H9 (cell line): ENCODE data around the gene PHTF2. TPM values are rescaled to one million over a fixed set of nuclear protein-coding genes. Genes with fewer than 3 reads are reported as not detected.

Experiments
- DNase-seq: peaks from one replicate; pipeline ENCODE4 v3.0.0-alpha.2; 2017
- H2AFZ ChIP-seq: one replicate; pipeline ENCODE4 v1.6.1; 2013; ENCODE audit warnings: mild to moderate bottlenecking, low read length, control low read depth, moderate library complexity
- H2AK5ac ChIP-seq: 2 replicates; pipeline ENCODE4 v1.6.1; 2013; ENCODE audit warnings: low read length, control low read depth, mixed read lengths; ENCODE audit not compliant: insufficient read length
- H2BK120ac ChIP-seq: one replicate; pipeline ENCODE4 v1.6.1; 2013; ENCODE audit warnings: low read depth, mild to moderate bottlenecking, low read length, control low read depth, inconsistent platforms; ENCODE audit not compliant: poor library complexity, severe bottlenecking
- H2BK12ac ChIP-seq: 2 replicates; pipeline ENCODE4 v1.6.1; 2013; ENCODE audit warnings: low read length, control low read depth, mixed read lengths, low read depth; ENCODE audit not compliant: insufficient read length
- H2BK15ac ChIP-seq: 2 replicates; pipeline ENCODE4 v1.6.1; 2013; ENCODE audit warnings: low read depth, low read length, control low read depth
- H2BK20ac ChIP-seq: one replicate; pipeline ENCODE4 v1.6.1; 2013; ENCODE audit warnings: low read depth, mild to moderate bottlenecking, low read length, control low read depth, inconsistent platforms; ENCODE audit not compliant: poor library complexity, severe bottlenecking
- H2BK5ac ChIP-seq: 2 replicates; pipeline ENCODE4 v1.6.1; 2013; ENCODE audit warnings: low read length, control low read depth, mixed read lengths; ENCODE audit not compliant: insufficient read length
- H3K14ac ChIP-seq: 2 replicates; pipeline ENCODE4 v1.6.1; 2013; ENCODE audit warnings: low read length, control low read depth; ENCODE audit not compliant: insufficient read depth
- H3K18ac ChIP-seq: 2 replicates; pipeline ENCODE4 v1.6.1; 2013; ENCODE audit warnings: low read depth, mild to moderate bottlenecking, mixed read lengths, low read length, control low read depth; ENCODE audit not compliant: insufficient read length
- H3K23ac ChIP-seq: 2 replicates; pipeline ENCODE4 v1.6.1; 2013; ENCODE audit warnings: low read length, control low read depth, mixed read lengths, low read depth; ENCODE audit not compliant: insufficient read length
- H3K23me2 ChIP-seq: 2 replicates; pipeline ENCODE4 v1.6.1; 2013; ENCODE audit warnings: low read depth, mild to moderate bottlenecking, mixed read lengths, low read length, control low read depth; ENCODE audit not compliant: insufficient read length, poor library complexity, severe bottlenecking
- H3K27ac ChIP-seq: 2 replicates; pipeline ENCODE4 v1.5.1; 2013; ENCODE audit warnings: low read length, control low read depth, mixed read lengths, low read depth; ENCODE audit not compliant: insufficient read length
- H3K27me3 ChIP-seq: 2 replicates; pipeline ENCODE4 v1.6.1; 2013; ENCODE audit warnings: low read length, control low read depth, inconsistent platforms; ENCODE audit not compliant: insufficient read depth
- H3K4ac ChIP-seq: 2 replicates; pipeline ENCODE4 v1.6.1; 2013; ENCODE audit warnings: low read depth, mild to moderate bottlenecking, control low read depth, inconsistent platforms, low read length, moderate library complexity
- H3K4me1 ChIP-seq: 2 replicates; pipeline ENCODE4 v1.6.1; 2013; ENCODE audit warnings: low read length, control low read depth, inconsistent platforms; ENCODE audit not compliant: insufficient read depth
- H3K4me2 ChIP-seq: 2 replicates; pipeline ENCODE4 v1.6.1; 2013; ENCODE audit warnings: low read length, control low read depth, mixed read lengths; ENCODE audit not compliant: insufficient read length, insufficient read depth
- H3K56ac ChIP-seq: 2 replicates; pipeline ENCODE4 v1.6.1; 2013; ENCODE audit warnings: low read depth, mild to moderate bottlenecking, mixed read lengths, low read length, control low read depth; ENCODE audit not compliant: insufficient read length
- H3K79me1 ChIP-seq: 2 replicates; pipeline ENCODE4 v1.6.1; 2013; ENCODE audit warnings: low read depth, mild to moderate bottlenecking, moderate library complexity, low read length, control low read depth, inconsistent platforms; ENCODE audit not compliant: insufficient read depth, poor library complexity, severe bottlenecking
- H3K79me2 ChIP-seq: 2 replicates; pipeline ENCODE4 v1.6.1; 2013; ENCODE audit warnings: low read length, control low read depth, inconsistent platforms; ENCODE audit not compliant: insufficient read depth
- H3K9ac ChIP-seq: 2 replicates; pipeline ENCODE4 v1.6.1; 2013; ENCODE audit warnings: low read length, control low read depth, mixed read lengths; ENCODE audit not compliant: insufficient read length; ENCODE audit errors: extremely low read depth
- H3K9me3 ChIP-seq: one replicate; pipeline ENCODE4 v1.6.1; 2013; ENCODE audit warnings: low read depth, low read length, inconsistent platforms; ENCODE audit not compliant: control insufficient read depth
- H3T11ph ChIP-seq: one replicate; pipeline ENCODE4 v1.6.1; 2013; ENCODE audit warnings: mild to moderate bottlenecking, low read length, control low read depth, inconsistent platforms
- H4K20me1 ChIP-seq: one replicate; pipeline ENCODE4 v1.6.1; 2013; ENCODE audit not compliant: control insufficient read depth, insufficient read length, insufficient read depth
- H4K5ac ChIP-seq: 2 replicates; pipeline ENCODE4 v1.6.1; 2013; ENCODE audit warnings: low read depth, mild to moderate bottlenecking, mixed read lengths, low read length, control low read depth; ENCODE audit not compliant: insufficient read length
- H4K8ac ChIP-seq: replicated peaks from 2 replicates; pipeline ENCODE4 v1.6.1; 2013; ENCODE audit warnings: low read length, control low read depth, mixed read lengths, low read depth; ENCODE audit not compliant: insufficient read length
- H4K91ac ChIP-seq: 2 replicates; pipeline ENCODE4 v1.6.1; 2013; ENCODE audit warnings: low read depth, mild to moderate bottlenecking, moderate library complexity, mixed read lengths, low read length, control low read depth; ENCODE audit not compliant: insufficient read length
- H3K27ac Mint-ChIP-seq, 3 experiments: 2 replicates in 2 of 3; 3 replicates in 1 of 3; pipeline ENCODE4 v1.8.0; 2020 to 2021; ENCODE audit warnings: mixed read lengths in 3 of 3, mild to moderate bottlenecking in 1 of 3, moderate library complexity in 1 of 3
- H3K27me3 Mint-ChIP-seq: 2 replicates; pipeline ENCODE4 v1.8.0; 2021; ENCODE audit warnings: low read depth, mild to moderate bottlenecking, moderate library complexity, mixed read lengths
- H3K36me3 Mint-ChIP-seq, 3 experiments: 2 replicates in 2 of 3; 3 replicates in 1 of 3; pipeline ENCODE4 v1.8.0; 2020 to 2021; ENCODE audit warnings: low read depth in 3 of 3, mixed read lengths in 3 of 3; ENCODE audit not compliant: insufficient read depth in 1 of 3
- H3K4me1 Mint-ChIP-seq, 2 experiments: 2 replicates each; pipeline ENCODE4 v1.8.0; 2020; ENCODE audit warnings: mixed read lengths in 2 of 2
- H3K4me3 Mint-ChIP-seq, 2 experiments: 2 replicates in 1 of 2; 3 replicates in 1 of 2; pipeline ENCODE4 v1.8.0; 2020 to 2021; ENCODE audit warnings: mild to moderate bottlenecking in 2 of 2, mixed read lengths in 2 of 2, moderate library complexity in 1 of 2
- H3K9me3 Mint-ChIP-seq, 2 experiments: 2 replicates in 1 of 2; 3 replicates in 1 of 2; pipeline ENCODE4 v1.8.0; 2020; ENCODE audit warnings: mild to moderate bottlenecking in 2 of 2, mixed read lengths in 2 of 2, moderate library complexity in 1 of 2
- WGBS: extraction: QIAGEN DNeasy Blood & Tissue Kit; methylation state at CpG from one replicate; pipeline ENCODE4 v1.1.7; 2013; ENCODE audit warnings: missing lambda C conversion rate, low lambda C conversion rate, mixed read lengths; ENCODE audit not compliant: insufficient read length; ENCODE audit errors: extremely low coverage; 5-methylcytosine and 5-hydroxymethylcytosine counted together
- total RNA-seq: library from RNA; stranded (reverse); gene quantifications from 2 replicates; pipeline ENCODE4 v1.2.1, GENCODE V29; 2021
- TF ChIP-seq, protein P1 (sequence below): fragments of 200-600 bp; sonication (generic); conservative IDR thresholded peaks from 3 replicates; pipeline ENCODE4 v1.8.0; 2021; ENCODE audit warnings: antibody characterized with exemption, mild to moderate bottlenecking

PHTF2 gene
- total RNA-seq, 1 experiment from 2014 or later, result 16.2 TPM

DNA sequence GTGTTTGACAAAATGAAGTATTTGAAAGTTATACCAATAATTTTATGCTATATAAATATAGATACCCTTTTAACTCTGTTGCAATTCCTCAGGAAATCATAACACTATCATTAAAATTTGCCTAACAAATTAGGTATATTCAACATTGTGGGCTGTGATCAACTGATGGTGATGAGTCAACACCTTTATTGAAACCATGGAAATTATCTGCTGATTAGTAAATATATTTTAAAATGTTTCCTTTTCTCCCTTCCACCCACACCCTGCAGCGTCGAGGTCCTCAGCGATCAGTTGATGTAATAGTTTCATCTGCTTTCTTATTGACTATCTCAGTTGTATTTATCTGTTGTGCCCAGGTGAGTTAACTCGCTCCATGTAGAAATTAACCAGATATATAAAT lies 143.9 kb downstream of the PHTF2 start:
- Mint-ChIP-seq H3K36me3 (peaks cover 0 to 5% (median 2%) of the 10 kb centered on the region in 3 experiments; a peak in 1 of 7 replicates), H3K27ac (no peak overlapping the region), H3K4me1 (no peaks in the 10 kb centered on the region), H3K27me3 (no peaks in the 10 kb centered on the region), H3K4me3 (no peak overlapping the region), H3K9me3 (no peaks in the 10 kb centered on the region)
- no peak overlapping the region for H2BK12ac ChIP-seq
- no peak overlapping the region for H3T11ph ChIP-seq
- no peak overlapping the region for H2BK120ac ChIP-seq
- no peaks in the 10 kb centered on the region for H3K4me1 ChIP-seq
- H2BK20ac ChIP-seq, result no peak overlapping the region
- no peak overlapping the region for H3K9ac ChIP-seq
- H2BK5ac ChIP-seq, result no peak overlapping the region
- H3K79me1 ChIP-seq, result no peaks in the 10 kb centered on the region
- H4K91ac ChIP-seq, result no peak overlapping the region
- no peaks in the 10 kb centered on the region for H3K79me2 ChIP-seq
- H3K4me2 ChIP-seq, result no peak overlapping the region
- H3K14ac ChIP-seq, result no peak overlapping the region
- no peak for DNase-seq
- H2BK15ac ChIP-seq, result no peak overlapping the region
- no peaks in the 10 kb centered on the region for H4K20me1 ChIP-seq
- H3K18ac ChIP-seq, result no peak overlapping the region
- no peak overlapping the region for H4K5ac ChIP-seq
- H2AK5ac ChIP-seq, result no peak overlapping the region
- no peak overlapping the region for H4K8ac ChIP-seq
- H3K23me2 ChIP-seq, result no peaks in the 10 kb centered on the region
- no peaks in the 10 kb centered on the region for H3K27me3 ChIP-seq
- TF ChIP-seq, protein P1, sequence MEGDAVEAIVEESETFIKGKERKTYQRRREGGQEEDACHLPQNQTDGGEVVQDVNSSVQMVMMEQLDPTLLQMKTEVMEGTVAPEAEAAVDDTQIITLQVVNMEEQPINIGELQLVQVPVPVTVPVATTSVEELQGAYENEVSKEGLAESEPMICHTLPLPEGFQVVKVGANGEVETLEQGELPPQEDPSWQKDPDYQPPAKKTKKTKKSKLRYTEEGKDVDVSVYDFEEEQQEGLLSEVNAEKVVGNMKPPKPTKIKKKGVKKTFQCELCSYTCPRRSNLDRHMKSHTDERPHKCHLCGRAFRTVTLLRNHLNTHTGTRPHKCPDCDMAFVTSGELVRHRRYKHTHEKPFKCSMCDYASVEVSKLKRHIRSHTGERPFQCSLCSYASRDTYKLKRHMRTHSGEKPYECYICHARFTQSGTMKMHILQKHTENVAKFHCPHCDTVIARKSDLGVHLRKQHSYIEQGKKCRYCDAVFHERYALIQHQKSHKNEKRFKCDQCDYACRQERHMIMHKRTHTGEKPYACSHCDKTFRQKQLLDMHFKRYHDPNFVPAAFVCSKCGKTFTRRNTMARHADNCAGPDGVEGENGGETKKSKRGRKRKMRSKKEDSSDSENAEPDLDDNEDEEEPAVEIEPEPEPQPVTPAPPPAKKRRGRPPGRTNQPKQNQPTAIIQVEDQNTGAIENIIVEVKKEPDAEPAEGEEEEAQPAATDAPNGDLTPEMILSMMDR, result no peak
- WGBS, result no CpG with 5 or more reads among the region's 4 CpGs
- H3K56ac ChIP-seq, result no peak overlapping the region
- no peak overlapping the region for H2AFZ ChIP-seq
- H3K23ac ChIP-seq, result no peak overlapping the region
- H3K27ac ChIP-seq, result no peak overlapping the region
- H3K9me3 ChIP-seq, result no peaks in the 10 kb centered on the region
- no peak overlapping the region for H3K4ac ChIP-seq
